ENCODE data around the gene TSPAN14. TPM values are rescaled to one million over a fixed set of nuclear protein-coding genes. Genes with fewer than 3 reads are reported as not detected.

The TSPAN14 gene
- total and polyA plus RNA-seq, 2 of the 13 experiments (the other 11 are each of a cell fraction or from before 2014, with no cell fraction given), result 24.1 to 80.6 TPM

GRCh38 chr10:80498833-80499741 is 45.0 kb downstream of the TSPAN14 start (continued):
- peak; percentile 31; the same call in 1 of the 2 replicates for TF ChIP-seq RBFOX2 (IDR thresholded peaks at IDR 0.05; ENCODE audit: low read depth, low read length)
- TF ChIP-seq ZBED4 (CRISPR knock-in tag; IDR thresholded peaks at IDR 0.05; ENCODE audit: borderline replicate concordance), result peak; percentile 81; the same call in 1 of the 2 replicates
- TF ChIP-seq ZNF546 (CRISPR knock-in tag; conservative IDR thresholded peaks at IDR 0.05), result no peak
- peak; percentile 62; the same call in 1 of the 2 replicates for TF ChIP-seq KMT2A (CRISPR knock-in tag; IDR thresholded peaks at IDR 0.05)
- TF ChIP-seq ADNP (CRISPR knock-in tag; IDR thresholded peaks at IDR 0.05), result no peak
- TF ChIP-seq ZNF746 (CRISPR knock-in tag; IDR thresholded peaks at IDR 0.05), result no peak
- TF ChIP-seq ATF4 (CRISPR knock-in tag; IDR thresholded peaks at IDR 0.05), result peak in 1 of 2 experiments; percentile 52; a peak in 1 of 4 replicates
- TF ChIP-seq SP140L (CRISPR knock-in tag; IDR thresholded peaks at IDR 0.05; ENCODE audit: borderline replicate concordance), result no peak
- TF ChIP-seq CEBPB (IDR thresholded peaks at IDR 0.05; ENCODE audit: borderline replicate concordance, low read depth, low read length), result peak; percentile 100
- peak in 1 of 2 experiments; percentile 37; a peak in 1 of 4 replicates for TF ChIP-seq NR2F1 (CRISPR knock-in tag; IDR thresholded peaks at IDR 0.05)
- peak; percentile 83 for TF ChIP-seq RXRA (CRISPR knock-in tag; IDR thresholded peaks at IDR 0.05)
- TF ChIP-seq ZSCAN22 (CRISPR knock-in tag; IDR thresholded peaks at IDR 0.05), result peak; percentile 15; the same call in 1 of the 2 replicates
- peak; percentile 63 for TF ChIP-seq TBX2 (CRISPR knock-in tag; IDR thresholded peaks at IDR 0.05; ENCODE audit: borderline replicate concordance)
- TF ChIP-seq ZGPAT (CRISPR knock-in tag; IDR thresholded peaks at IDR 0.05), result peak; percentile 88
- peak; percentile 85 for TF ChIP-seq MAX (IDR thresholded peaks at IDR 0.05)
- no peak for TF ChIP-seq HOXA9 (CRISPR knock-in tag; IDR thresholded peaks at IDR 0.05; ENCODE audit: borderline replicate concordance)
- TF ChIP-seq CBX5 (CRISPR knock-in tag; IDR thresholded peaks at IDR 0.05; ENCODE audit: borderline replicate concordance), result peak; percentile 95; the same call in 1 of the 2 replicates
- no peak for TF ChIP-seq NONO (IDR thresholded peaks at IDR 0.05)
- peak; percentile 30; the same call in 1 of the 2 replicates for TF ChIP-seq NONO (CRISPR knock-in tag; conservative IDR thresholded peaks at IDR 0.05)
- peak; percentile 92 for TF ChIP-seq TGIF2 (CRISPR knock-in tag; IDR thresholded peaks at IDR 0.05)
- TF ChIP-seq ZNF737 (CRISPR knock-in tag; IDR thresholded peaks at IDR 0.05; ENCODE audit: borderline replicate concordance), result 0 out of 2 replicates have a peak, but pooled peaks have one; percentile 38
- TF ChIP-seq SMAD3 (CRISPR knock-in tag; IDR thresholded peaks at IDR 0.05), result peak; percentile 88
- peak; percentile 90 for TF ChIP-seq ZNF441 (CRISPR knock-in tag; IDR thresholded peaks at IDR 0.05; ENCODE audit: borderline replicate concordance)
